OCI-LY1 (cell line): Measurements from ENCODE around the gene TEX10.

Experiments
- H2AFZ ChIP-seq: fragments of 200-600 bp; sonication (generic), shearing (Covaris generic); 2 replicates; pipeline ENCODE4 v1.6.0; 2014; ENCODE audit warnings: antibody characterized with exemption, mild to moderate bottlenecking, low read length
- H3F3A ChIP-seq: fragments of 200-600 bp; sonication (generic), shearing (Covaris generic); 2 replicates; pipeline ENCODE4 v1.6.0; 2014; ENCODE audit warnings: mild to moderate bottlenecking, antibody characterized with exemption, low read length, moderate library complexity; ENCODE audit not compliant: insufficient read depth
- H3K27ac ChIP-seq: fragments of 200-600 bp; sonication (generic); 2 replicates; pipeline ENCODE4 v1.5.1; 2014; ENCODE audit warnings: low read length, mixed run types, mild to moderate bottlenecking, low read depth; ENCODE audit not compliant: poor library complexity, severe bottlenecking
- H3K27me3 ChIP-seq: fragments of 200-600 bp; sonication (generic); 2 replicates; pipeline ENCODE4 v1.6.0; 2014; ENCODE audit warnings: antibody characterized with exemption, mild to moderate bottlenecking, low read length, moderate library complexity; ENCODE audit not compliant: insufficient read depth
- H3K36me3 ChIP-seq: fragments of 200-600 bp; sonication (generic); 2 replicates; pipeline ENCODE4 v1.6.1; 2014; ENCODE audit warnings: mild to moderate bottlenecking, antibody characterized with exemption, low read length, moderate library complexity, mixed read lengths; ENCODE audit not compliant: insufficient read depth
- H3K4me1 ChIP-seq: fragments of 200-600 bp; sonication (generic); 2 replicates; pipeline ENCODE4 v1.5.1; 2014; ENCODE audit warnings: mild to moderate bottlenecking, low read length, moderate library complexity; ENCODE audit not compliant: insufficient read depth, severe bottlenecking
- H3K4me2 ChIP-seq: fragments of 200-600 bp; sonication (generic), shearing (Covaris generic); 2 replicates; pipeline ENCODE4 v1.6.1; 2014; ENCODE audit warnings: low read length
- H3K4me3 ChIP-seq: fragments of 200-600 bp; sonication (generic); 2 replicates; pipeline ENCODE4 v1.5.1; 2014; ENCODE audit warnings: low read length, low read depth, mild to moderate bottlenecking, mixed read lengths; ENCODE audit not compliant: poor library complexity, severe bottlenecking
- H3K79me2 ChIP-seq: fragments of 200-600 bp; shearing (Covaris generic); 2 replicates; pipeline ENCODE4 v1.6.1; 2016; ENCODE audit warnings: mixed run types, low read length, mixed read lengths; ENCODE audit not compliant: insufficient read depth
- H3K9ac ChIP-seq: fragments of 200-600 bp; sonication (generic), shearing (Covaris generic); 2 replicates; pipeline ENCODE4 v1.6.1; 2014; ENCODE audit warnings: mild to moderate bottlenecking, low read length, mixed read lengths
- H3K9me2 ChIP-seq: fragments of 200-600 bp; sonication (generic), shearing (Covaris generic); 2 replicates; pipeline ENCODE4 v1.6.1; 2014; ENCODE audit warnings: low read depth, mild to moderate bottlenecking, low read length, mixed read lengths
- H3K9me3 ChIP-seq: fragments of 200-600 bp; shearing (Covaris generic); 2 replicates; pipeline ENCODE4 v1.6.1; 2014; ENCODE audit warnings: low read length, mixed read lengths
- H4K20me1 ChIP-seq: fragments of 200-600 bp; sonication (generic), shearing (Covaris generic); 2 replicates; pipeline ENCODE4 v1.6.0; 2016; ENCODE audit warnings: mild to moderate bottlenecking, low read length; ENCODE audit not compliant: insufficient read depth
- EZH2 ChIP-seq: fragments of 200-600 bp; sonication (generic), shearing (Covaris generic); IDR thresholded peaks from 2 replicates; pipeline ENCODE4 v1.8.0; 2017; ENCODE audit warnings: borderline replicate concordance, mixed run types, mild to moderate bottlenecking, antibody characterized with exemption, low read length, moderate library complexity, mixed read lengths
- TF ChIP-seq, protein P1 (sequence below): fragments of 200-600 bp; sonication (generic), shearing (Covaris generic); IDR thresholded peaks from 2 replicates; pipeline ENCODE4 v1.5.1; 2017; ENCODE audit warnings: mild to moderate bottlenecking, antibody characterized with exemption, low read length, moderate library complexity, mixed read lengths

TEX10 gene

GRCh38 chr9:100281066-100281465 is 71.7 kb downstream of the TEX10 start:
- no peaks in the 10 kb centered on the region for H3K4me1 ChIP-seq
- no peaks in the 10 kb centered on the region for H3K9me2 ChIP-seq
- H3K36me3 ChIP-seq, result peaks cover 28% of the 10 kb centered on the region
- H3K4me2 ChIP-seq, result no peak overlapping the region
- 0 out of 2 replicates have a peak, but pooled peaks cover 4% of the 10 kb centered on the region for H3K9me3 ChIP-seq
- H3K79me2 ChIP-seq, result no peaks in the 10 kb centered on the region
- no peaks in the 10 kb centered on the region for H3K27me3 ChIP-seq
- TF ChIP-seq, protein P1, sequence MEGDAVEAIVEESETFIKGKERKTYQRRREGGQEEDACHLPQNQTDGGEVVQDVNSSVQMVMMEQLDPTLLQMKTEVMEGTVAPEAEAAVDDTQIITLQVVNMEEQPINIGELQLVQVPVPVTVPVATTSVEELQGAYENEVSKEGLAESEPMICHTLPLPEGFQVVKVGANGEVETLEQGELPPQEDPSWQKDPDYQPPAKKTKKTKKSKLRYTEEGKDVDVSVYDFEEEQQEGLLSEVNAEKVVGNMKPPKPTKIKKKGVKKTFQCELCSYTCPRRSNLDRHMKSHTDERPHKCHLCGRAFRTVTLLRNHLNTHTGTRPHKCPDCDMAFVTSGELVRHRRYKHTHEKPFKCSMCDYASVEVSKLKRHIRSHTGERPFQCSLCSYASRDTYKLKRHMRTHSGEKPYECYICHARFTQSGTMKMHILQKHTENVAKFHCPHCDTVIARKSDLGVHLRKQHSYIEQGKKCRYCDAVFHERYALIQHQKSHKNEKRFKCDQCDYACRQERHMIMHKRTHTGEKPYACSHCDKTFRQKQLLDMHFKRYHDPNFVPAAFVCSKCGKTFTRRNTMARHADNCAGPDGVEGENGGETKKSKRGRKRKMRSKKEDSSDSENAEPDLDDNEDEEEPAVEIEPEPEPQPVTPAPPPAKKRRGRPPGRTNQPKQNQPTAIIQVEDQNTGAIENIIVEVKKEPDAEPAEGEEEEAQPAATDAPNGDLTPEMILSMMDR, result no peak
- no peak overlapping the region for H3K4me3 ChIP-seq
- H3K27ac ChIP-seq, result no peak overlapping the region
- no peak overlapping the region for H2AFZ ChIP-seq
- H4K20me1 ChIP-seq, result no peaks in the 10 kb centered on the region
- no peaks in the 10 kb centered on the region for H3F3A ChIP-seq
- H3K9ac ChIP-seq, result no peak overlapping the region

DNA sequence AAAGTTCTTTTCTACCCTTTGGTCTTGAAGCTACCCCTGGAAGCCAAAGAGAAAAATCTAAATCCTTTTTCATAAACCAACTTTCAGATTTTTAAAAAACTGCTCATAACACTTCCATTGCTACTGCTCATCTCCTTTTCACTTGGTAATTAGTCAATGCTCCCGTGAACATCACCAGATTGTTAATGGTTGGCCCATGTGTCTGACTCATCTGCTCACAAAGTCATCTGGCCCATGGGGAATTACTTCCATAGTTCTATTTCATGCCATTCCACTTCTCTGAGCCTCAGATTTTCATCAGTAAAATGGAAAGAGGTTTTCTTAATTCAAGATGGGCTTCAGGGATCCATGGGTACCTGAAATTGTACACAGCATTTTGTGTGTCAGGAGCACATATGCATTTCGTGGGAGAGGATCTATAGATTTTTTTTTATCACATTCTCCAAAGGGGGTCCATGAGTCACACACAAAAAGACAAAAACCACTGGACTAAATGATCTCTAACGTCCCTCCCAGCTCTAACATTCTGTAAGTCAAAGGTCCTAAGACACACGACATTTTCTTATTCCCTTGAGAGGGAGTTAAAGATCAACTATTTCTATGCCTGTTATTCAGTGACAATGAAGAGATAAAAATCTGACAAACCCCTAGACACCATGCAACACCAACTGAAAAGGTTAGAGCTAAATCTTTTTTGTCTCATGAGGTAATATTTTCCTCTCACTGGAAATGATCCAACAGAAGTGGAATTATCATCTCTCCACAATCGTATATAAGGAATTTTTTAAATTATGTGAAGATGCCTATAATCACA is 75.4 kb downstream of the TEX10 start:
- H3K4me2 ChIP-seq, result no peak overlapping the region

GRCh38 chr9:100269656-100270055 is 83.1 kb downstream of the TEX10 start:
- no peak overlapping the region for H3K9ac ChIP-seq
- H3K27ac ChIP-seq, result no peak overlapping the region
- H3K9me3 ChIP-seq, result no peaks in the 10 kb centered on the region
- no peaks in the 10 kb centered on the region for H3K9me2 ChIP-seq
- H2AFZ ChIP-seq, result no peak overlapping the region
- no peak overlapping the region for H3K4me2 ChIP-seq
- no peak overlapping the region for H3K4me3 ChIP-seq
- TF ChIP-seq, protein P1, result no peak
- no peak for TF ChIP-seq EZH2
- H3K4me1 ChIP-seq, result no peaks in the 10 kb centered on the region
- H3F3A ChIP-seq, result no peaks in the 10 kb centered on the region
- H3K36me3 ChIP-seq, result peaks cover 13% of the 10 kb centered on the region; the same call in 1 of the 2 replicates
- H3K79me2 ChIP-seq, result no peaks in the 10 kb centered on the region
- H3K27me3 ChIP-seq, result no peaks in the 10 kb centered on the region
- H4K20me1 ChIP-seq, result no peaks in the 10 kb centered on the region

More for the DNA sequence above, 75.4 kb downstream of the TEX10 start:
- H3F3A ChIP-seq, result no peaks in the 10 kb centered on the region
- no peaks in the 10 kb centered on the region for H3K79me2 ChIP-seq
- no peaks in the 10 kb centered on the region for H3K9me2 ChIP-seq
- TF ChIP-seq, protein P1, result no peak
- no peak for TF ChIP-seq EZH2
- H4K20me1 ChIP-seq, result no peaks in the 10 kb centered on the region
- no peak overlapping the region for H2AFZ ChIP-seq
- no peak overlapping the region for H3K9ac ChIP-seq
- H3K9me3 ChIP-seq, result no peaks in the 10 kb centered on the region
- no peak overlapping the region for H3K4me3 ChIP-seq
- H3K27me3 ChIP-seq, result no peaks in the 10 kb centered on the region
- H3K27ac ChIP-seq, result no peak overlapping the region
- H3K36me3 ChIP-seq, result peaks cover 12% of the 10 kb centered on the region; the same call in 1 of the 2 replicates
- no peaks in the 10 kb centered on the region for H3K4me1 ChIP-seq
